T-cell (primary cell): ENCODE results near the gene TXNDC16. TPM values are rescaled to one million over a fixed set of nuclear protein-coding genes. Genes with fewer than 3 reads are reported as not detected.
"Not testable (repeated sequence)": the region's sequence is repeated elsewhere in the genome, so short reads cannot be mapped to it uniquely, and the experiment has no call there.

ENCODE experiments used
- ATAC-seq, 4 experiments: fragments of 200-7000 bp in 3 of 4; fragments of 150-1000 bp in 1 of 4; cut with Tn5 transposase; replicated peaks in 1 of 4; 1 replicate in 3 of 4; 2 replicates in 1 of 4; pipeline ENCODE4 v1.10.0; 2021; ENCODE audit warnings: moderate library complexity in 3 of 4, mild to moderate bottlenecking in 2 of 4, moderate number of reproducible peaks in 1 of 4
- CTCF ChIA-PET, 2 donors: fragments of 300-600 bp; sonication (Branson Sonifier 250); formaldehyde crosslinking; loops; one replicate each; lab custom pipeline; 2022; ENCODE audit warnings: antibody characterized with exemption in 2 of 2; lab: Charles Lee
- POLR2A ChIA-PET, 2 donors: fragments of 300-600 bp; sonication (Branson Sonifier 250); formaldehyde crosslinking; loops; one replicate each; lab custom pipeline; 2022; ENCODE audit warnings: antibody characterized with exemption in 2 of 2; lab: Charles Lee
- DNase-seq, 35 experiments: peaks; one replicate each; pipeline versions ENCODE4 v3.0.0 to v3.0.0-alpha.2; 2013 to 2023
- H3K27ac ChIP-seq: one replicate; pipeline ENCODE4 v1.5.1; 2013; ENCODE audit warnings: low read length
- H3K27me3 ChIP-seq, 2 experiments: replicated peaks in 1 of 2; 1 replicate in 1 of 2; 2 replicates in 1 of 2; pipeline versions ENCODE4 v1.6.1 to v1.7.0; 2013; ENCODE audit warnings: low read length in 1 of 2, mixed read lengths in 1 of 2; ENCODE audit not compliant: control insufficient read depth in 2 of 2, insufficient read depth in 2 of 2; ENCODE audit errors: extremely low read depth in 1 of 2
- H3K36me3 ChIP-seq, 2 donors: 1 replicate in 1 of 2; 2 replicates in 1 of 2; pipeline versions ENCODE4 v1.6.1 to v1.7.0; 2013; ENCODE audit warnings: low read length in 1 of 2; ENCODE audit not compliant: control insufficient read depth in 2 of 2, insufficient read depth in 1 of 2; ENCODE audit errors: extremely low read depth in 1 of 2
- H3K4me1 ChIP-seq, 2 experiments: 1 replicate in 1 of 2; 2 replicates in 1 of 2; pipeline versions ENCODE4 v1.6.1 to v1.7.0; 2013; ENCODE audit warnings: low read length in 2 of 2, mixed read lengths in 1 of 2; ENCODE audit not compliant: insufficient read depth in 2 of 2, control insufficient read depth in 1 of 2; ENCODE audit errors: extremely low read depth in 1 of 2
- H3K4me3 ChIP-seq, 2 donors: 1 replicate in 1 of 2; 2 replicates in 1 of 2; pipeline versions ENCODE4 v1.5.1 to v1.7.0; 2013; ENCODE audit warnings: mild to moderate bottlenecking in 2 of 2, low read length in 1 of 2, moderate library complexity in 1 of 2; ENCODE audit not compliant: control insufficient read depth in 1 of 2; ENCODE audit errors: extremely low read depth in 1 of 2
- H3K9me3 ChIP-seq: 2 replicates; pipeline ENCODE4 v1.7.0; 2013
- H3K27ac Mint-ChIP-seq, 2 donors: one replicate each; pipeline ENCODE4 v1.8.0; 2020 to 2021; ENCODE audit warnings: mild to moderate bottlenecking in 2 of 2, mixed read lengths in 2 of 2
- H3K27me3 Mint-ChIP-seq, 2 donors: one replicate each; pipeline ENCODE4 v1.8.0; 2021 to 2022; ENCODE audit warnings: mixed read lengths in 2 of 2
- H3K36me3 Mint-ChIP-seq: one replicate; pipeline ENCODE4 v1.8.0; 2021; ENCODE audit warnings: mixed read lengths
- H3K4me1 Mint-ChIP-seq, 3 donors: one replicate each; pipeline ENCODE4 v1.8.0; 2020 to 2022; ENCODE audit warnings: mixed read lengths in 3 of 3, mild to moderate bottlenecking in 1 of 3
- H3K4me3 Mint-ChIP-seq, 3 donors: one replicate each; pipeline ENCODE4 v1.8.0; 2020 to 2022; ENCODE audit warnings: mild to moderate bottlenecking in 3 of 3, mixed read lengths in 3 of 3, moderate library complexity in 3 of 3
- H3K9me3 Mint-ChIP-seq, 3 donors: one replicate each; pipeline ENCODE4 v1.8.0; 2020 to 2022; ENCODE audit warnings: mixed read lengths in 3 of 3
- WGBS: methylation state at CpG from one replicate; pipeline ENCODE4 v1.1.5; 2013; ENCODE audit warnings: missing lambda C conversion rate; ENCODE audit not compliant: insufficient coverage; 5-methylcytosine and 5-hydroxymethylcytosine counted together
- total RNA-seq, 35 experiments: library from RNA in 6 of 35; stranded (reverse) in 6 of 35; fragments of 120-200 nt in 1 of 35; gene quantifications; one replicate each; pipeline versions ENCODE4 v1.2.1 to v1.2.4 and lab custom pipeline; 2013 to 2026

The TXNDC16 gene
- total RNA-seq, 5 donors from 2014 or later (not counting 1 experiment from before 2014, with no cell fraction given) = 6.0 to 12.4 (median 9.0) TPM

DNA sequence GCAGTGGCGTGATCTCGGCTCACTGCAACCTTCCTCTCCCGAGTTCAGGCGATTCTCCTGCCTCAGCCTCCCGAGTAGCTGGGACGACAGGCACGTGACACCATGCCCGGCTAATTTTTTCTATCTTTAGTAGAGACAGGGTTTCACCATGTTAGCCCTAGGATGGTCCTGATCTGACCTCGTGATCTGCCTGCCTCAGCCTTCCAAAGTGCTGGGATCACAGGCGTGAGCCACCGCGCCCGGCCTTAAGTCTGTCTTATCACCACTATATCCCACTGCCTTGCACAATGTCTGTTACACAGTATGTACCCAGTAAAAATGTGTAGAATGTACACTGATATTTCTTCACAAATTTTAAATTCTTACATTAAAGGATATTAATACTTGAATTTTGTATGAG is 80.1 kb downstream of the TXNDC16 start:
- POLR2A ChIA-PET = interaction anchor here in 1 of 2 donors (0.7 kb wide), 1 partner anchor 10 kb away, joined by 4 read pairs; no protein-coding TSS in a partner anchor

DNA sequence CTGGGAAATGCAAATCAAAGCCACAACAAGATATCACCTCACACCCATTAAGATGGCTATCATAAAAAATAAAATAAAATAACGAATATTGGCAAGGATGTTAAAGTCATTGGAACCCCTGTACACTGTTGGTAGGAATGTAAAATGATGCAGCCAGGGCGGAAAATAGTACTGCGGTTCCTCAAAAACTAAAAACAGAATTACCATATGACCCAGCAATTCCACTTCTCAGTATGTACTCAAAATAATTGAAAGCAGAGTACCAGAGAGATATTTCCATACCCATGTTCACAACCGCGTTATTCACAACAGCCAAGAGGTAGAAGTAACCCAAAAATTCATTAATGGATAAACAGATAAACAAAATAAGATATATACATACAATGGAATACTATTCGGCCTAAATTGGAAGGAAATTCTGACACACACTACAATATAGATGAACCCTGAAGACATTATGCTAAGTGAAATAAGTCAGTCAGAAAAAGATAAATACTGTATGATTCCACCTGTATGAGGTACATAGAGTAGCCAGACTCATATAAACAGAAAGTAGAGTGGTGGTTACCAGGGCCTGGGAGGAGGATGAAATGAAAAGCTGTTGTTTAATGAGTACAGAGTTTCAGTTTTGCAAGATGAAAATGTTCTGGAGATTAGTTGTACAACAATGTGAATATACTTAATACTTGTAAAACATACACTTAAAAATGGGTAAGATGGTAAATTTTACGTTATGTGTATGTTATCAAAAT is 84.6 kb downstream of the TXNDC16 start:
- POLR2A ChIA-PET = no interaction called here
- Histone ChIP-seq H3K4me3 (no peak overlapping the region), H3K9me3 (no peaks in the 10 kb centered on the region), H3K4me1 (peaks cover 0 to 2% of the 10 kb centered on the region in 2 experiments), H3K36me3 (peaks cover 0 to under 1% of the 10 kb centered on the region in 2 donors), H3K27me3 (no peaks in the 10 kb centered on the region), H3K27ac (no peak overlapping the region)
- H3K36me3 Mint-ChIP-seq = peaks cover 7% of the 10 kb centered on the region
- H3K27me3 Mint-ChIP-seq = no peaks in the 10 kb centered on the region
- CTCF ChIA-PET = interaction anchor here (0.6 to 1.2 kb wide), 3 partner anchors 18 to 229 kb away, joined by 3 to 4 read pairs (median 4); no protein-coding TSS in a partner anchor
- peak overlapping the region in 1 of 2 donors; percentile 75 for H3K27ac Mint-ChIP-seq
- H3K4me1 Mint-ChIP-seq = peaks cover 0 to 29% (median 11%) of the 10 kb centered on the region in 3 donors
- DNase-seq (no peak), ATAC-seq (no peak)
- no CpG with 5 or more reads among the region's 7 CpGs for WGBS
- no peak overlapping the region for H3K4me3 Mint-ChIP-seq
- H3K9me3 Mint-ChIP-seq = no peaks in the 10 kb centered on the region

More for the DNA sequence above, 80.1 kb downstream of the TXNDC16 start:
- not testable (repeated sequence) for H3K27ac ChIP-seq, DNase-seq, H3K4me1 ChIP-seq, H3K27me3 ChIP-seq, H3K4me3 Mint-ChIP-seq, H3K4me3 ChIP-seq, H3K27me3 Mint-ChIP-seq, H3K9me3 ChIP-seq, H3K27ac Mint-ChIP-seq, ATAC-seq
- H3K36me3 ChIP-seq = peaks cover 4 to 14% of the 10 kb centered on the region in 2 donors
- Mint-ChIP-seq H3K36me3 (peaks cover 27% of the 10 kb centered on the region), H3K4me1 (peaks cover 0 to 28% (median 21%) of the 10 kb centered on the region in 3 donors), H3K9me3 (peaks cover 0 to 13% (median 7%) of the 10 kb centered on the region in 3 donors)
- 97% methylated on average over 10 of the region's 13 CpGs for WGBS
- CTCF ChIA-PET = interaction anchor here in 1 of 2 donors (0.7 kb wide), 1 partner anchor 28 kb away, joined by 3 read pairs; no protein-coding TSS in a partner anchor

DNA sequence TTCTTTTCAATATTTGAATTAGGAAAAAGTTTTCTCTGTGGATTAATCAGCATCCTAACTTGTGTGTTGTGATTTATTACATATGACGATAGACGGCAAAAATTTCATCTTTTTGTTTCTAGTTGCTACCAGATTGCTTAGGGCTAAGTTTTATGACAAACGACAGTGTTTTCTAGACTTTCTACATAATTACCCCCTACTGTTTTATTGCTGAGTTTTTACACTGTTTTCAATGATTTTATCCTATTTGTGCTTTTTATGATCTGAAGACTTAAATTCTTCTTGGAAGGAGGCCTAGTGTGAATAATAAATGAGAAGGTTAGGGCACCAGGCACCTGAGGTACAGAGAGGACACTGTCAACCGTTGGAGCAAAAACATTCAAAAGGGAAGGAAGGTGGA is 88.1 kb downstream of the TXNDC16 start:
- Mint-ChIP-seq H3K36me3 (peaks cover 31% of the 10 kb centered on the region), H3K4me3 (no peak overlapping the region), H3K27me3 (no peaks in the 10 kb centered on the region), H3K27ac (no peak overlapping the region), H3K9me3 (peaks cover 0 to 6% (median 2%) of the 10 kb centered on the region in 3 donors), H3K4me1 (peaks cover 0 to 17% (median 3%) of the 10 kb centered on the region in 3 donors)
- Histone ChIP-seq H3K27ac (no peak overlapping the region), H3K9me3 (no peaks in the 10 kb centered on the region), H3K27me3 (no peaks in the 10 kb centered on the region), H3K4me3 (no peak overlapping the region), H3K36me3 (peaks cover 0 to 9% of the 10 kb centered on the region in 2 donors), H3K4me1 (peaks cover 0 to 2% of the 10 kb centered on the region in 2 experiments)
- ChIA-PET POLR2A (no interaction called here), CTCF (no interaction called here)
- no CpG with 5 or more reads among the region's 4 CpGs for WGBS
- ATAC-seq = no peak
- DNase-seq = no peak

DNA sequence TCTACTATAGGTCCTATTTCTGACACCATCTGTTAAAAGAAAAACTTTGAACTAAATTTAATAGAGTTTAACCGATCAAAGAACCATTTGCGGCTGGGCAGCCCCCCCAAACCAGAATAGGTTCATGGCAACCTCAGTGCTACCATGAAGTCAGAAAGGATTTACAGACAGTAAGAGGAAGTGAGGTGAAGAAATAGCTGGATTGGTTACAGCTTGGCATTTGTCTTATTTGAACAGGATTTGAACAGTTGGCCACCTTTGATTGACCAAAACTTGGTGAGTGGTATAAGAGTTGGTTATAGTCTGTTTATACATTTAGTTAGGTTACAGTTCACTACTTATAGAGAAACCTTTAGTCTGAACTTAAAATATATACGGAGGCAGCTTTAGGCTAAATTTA is 88.9 kb downstream of the TXNDC16 start:
- peaks cover 0 to 6% (median 2%) of the 10 kb centered on the region in 3 donors for H3K9me3 Mint-ChIP-seq
- Histone ChIP-seq H3K9me3 (no peaks in the 10 kb centered on the region), H3K4me1 (peaks cover 0 to 2% of the 10 kb centered on the region in 2 experiments), H3K27me3 (no peaks in the 10 kb centered on the region), H3K27ac (no peak overlapping the region), H3K4me3 (no peak overlapping the region), H3K36me3 (peaks cover 0 to 9% of the 10 kb centered on the region in 2 donors)
- no peaks in the 10 kb centered on the region for H3K27me3 Mint-ChIP-seq
- WGBS = 100% methylated on average over 1 of the region's 3 CpGs
- H3K27ac Mint-ChIP-seq = no peak overlapping the region
- H3K4me3 Mint-ChIP-seq = no peak overlapping the region
- H3K36me3 Mint-ChIP-seq = peaks cover 33% of the 10 kb centered on the region
- CTCF ChIA-PET = interaction anchor here in 1 of 2 donors (0.8 kb wide), 1 partner anchor 314 kb away, joined by 3 read pairs; no protein-coding TSS in a partner anchor
- DNase-seq (no peak), ATAC-seq (no peak)
- POLR2A ChIA-PET = interaction anchor here in 1 of 2 donors (0.6 kb wide), 1 partner anchor 1804 kb away, joined by 3 read pairs; no protein-coding TSS in a partner anchor
- H3K4me1 Mint-ChIP-seq = peaks cover 0 to 17% (median 3%) of the 10 kb centered on the region in 3 donors

GRCh38 chr14:52461721-52462120 is 90.6 kb downstream of the TXNDC16 start:
- POLR2A ChIA-PET = interaction anchor here in 1 of 2 donors (0.5 kb wide), 1 partner anchor 120 kb away, joined by 3 read pairs; no protein-coding TSS in a partner anchor
- Mint-ChIP-seq H3K4me1 (peaks cover 0 to 13% (median 6%) of the 10 kb centered on the region in 3 donors), H3K27ac (no peak overlapping the region), H3K4me3 (no peak overlapping the region), H3K36me3 (peaks cover 38% of the 10 kb centered on the region), H3K27me3 (no peaks in the 10 kb centered on the region), H3K9me3 (peaks cover 0 to 6% (median 2%) of the 10 kb centered on the region in 3 donors)
- WGBS = 100% methylated on average over 1 of the region's 1 CpG
- Histone ChIP-seq H3K9me3 (no peaks in the 10 kb centered on the region), H3K36me3 (peaks cover 0 to 9% of the 10 kb centered on the region in 2 donors), H3K4me1 (peaks cover 0 to 2% of the 10 kb centered on the region in 2 experiments), H3K27ac (no peak overlapping the region), H3K4me3 (no peak overlapping the region), H3K27me3 (no peaks in the 10 kb centered on the region)
- DNase-seq (no peak), ATAC-seq (no peak)
- CTCF ChIA-PET = no interaction called here

DNA sequence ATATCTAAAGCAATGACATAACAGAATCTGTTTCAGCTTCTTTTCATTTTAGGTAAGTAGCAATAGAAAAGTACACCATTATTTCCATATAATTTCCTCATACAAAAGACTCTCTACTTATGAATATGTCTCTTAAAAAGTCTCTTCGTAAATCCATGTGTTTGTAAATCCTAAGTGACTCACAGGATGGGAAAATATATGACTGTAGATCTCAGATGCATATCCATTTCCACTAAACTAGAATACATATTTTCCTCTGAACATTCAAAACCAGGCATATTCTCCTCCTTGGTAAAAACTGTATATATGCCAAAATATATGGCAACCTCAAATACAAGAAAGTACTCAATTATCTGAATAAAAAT is 93.6 kb downstream of the TXNDC16 start:
- ATAC-seq = no peak
- ChIA-PET POLR2A (interaction anchor here in 1 of 2 donors (0.6 kb wide), 1 partner anchor 645 kb away, joined by 3 read pairs; no protein-coding TSS in a partner anchor), CTCF (no interaction called here)
- H3K9me3 Mint-ChIP-seq = peaks cover 0 to 6% (median 2%) of the 10 kb centered on the region in 3 donors
- H3K27me3 Mint-ChIP-seq = no peaks in the 10 kb centered on the region
- H3K27ac Mint-ChIP-seq = no peak overlapping the region
- Histone ChIP-seq H3K36me3 (peaks cover 0 to 14% of the 10 kb centered on the region in 2 donors), H3K4me3 (no peak overlapping the region), H3K27ac (no peak overlapping the region), H3K27me3 (no peaks in the 10 kb centered on the region), H3K4me1 (no peaks in the 10 kb centered on the region), H3K9me3 (no peaks in the 10 kb centered on the region)
- no peak for DNase-seq
- peaks cover 0 to 7% (median 6%) of the 10 kb centered on the region in 3 donors for H3K4me1 Mint-ChIP-seq
- peaks cover 43% of the 10 kb centered on the region for H3K36me3 Mint-ChIP-seq
- no peak overlapping the region for H3K4me3 Mint-ChIP-seq
- WGBS = no CpG with 5 or more reads among the region's 1 CpG
